PC-3 (cell line): ENCODE results near the gene NAV2. TPM values are rescaled to one million over a fixed set of nuclear protein-coding genes. Genes with fewer than 3 reads are reported as not detected.

Source experiments
- ATAC-seq: fragments of 200-7000 bp; cut with Tn5 transposase; 2 replicates; pipeline ENCODE4 v1.9.1; 2020; ENCODE audit warnings: mild to moderate bottlenecking, moderate library complexity
- BruUV-seq: library from RNA; stranded (reverse); fragments of 400-500 nt; replicated peaks from 2 replicates; lab custom pipeline; 2021; lab: Mats Ljungman, UMichigan
- CTCF ChIA-PET: fragments of 300-600 bp; sonication (Branson Sonifier 250); formaldehyde crosslinking; loops from one replicate; lab custom pipeline; 2022; ENCODE audit warnings: antibody characterized with exemption; lab: Charles Lee
- POLR2A ChIA-PET: fragments of 300-600 bp; sonication (Branson Sonifier 250); formaldehyde crosslinking; loops from one replicate; lab custom pipeline; 2022; ENCODE audit warnings: antibody characterized with exemption; ENCODE audit not compliant: unreplicated experiment; lab: Charles Lee
- DNase-seq: peaks from one replicate; pipeline ENCODE4 v3.0.0-alpha.2; 2015
- H2AFZ ChIP-seq: fragments of 300-600 bp; sonication (generic); 2 replicates; pipeline ENCODE4 v1.6.0; 2016; ENCODE audit warnings: antibody characterized with exemption, low read length
- H3F3A ChIP-seq: fragments of 300-600 bp; sonication (generic); one replicate; pipeline ENCODE4 v1.6.0; 2017; ENCODE audit warnings: antibody characterized with exemption, low read length, control low read depth, mild to moderate bottlenecking; ENCODE audit not compliant: unreplicated experiment
- H3K27ac ChIP-seq: fragments of 300-600 bp; sonication (generic); 2 replicates; pipeline ENCODE4 v1.5.1; 2016; ENCODE audit warnings: mild to moderate bottlenecking, low read length
- H3K27me3 ChIP-seq: fragments of 300-600 bp; sonication (generic); 2 replicates; pipeline ENCODE4 v1.6.1; 2016; ENCODE audit warnings: low read length, mixed read lengths
- H3K36me3 ChIP-seq: fragments of 300-600 bp; sonication (generic); 2 replicates; pipeline ENCODE4 v1.6.1; 2016; ENCODE audit warnings: low read depth, mixed run types, low read length, mixed read lengths
- H3K4me1 ChIP-seq: fragments of 300-600 bp; sonication (generic); 2 replicates; pipeline ENCODE4 v1.5.1; 2016; ENCODE audit warnings: low read length; ENCODE audit not compliant: insufficient read depth
- H3K4me2 ChIP-seq: fragments of 300-600 bp; sonication (generic); 2 replicates; pipeline ENCODE4 v1.6.0; 2016; ENCODE audit warnings: low read length
- H3K4me3 ChIP-seq: fragments of 300-600 bp; sonication (generic); 2 replicates; pipeline ENCODE4 v1.5.1; 2016; ENCODE audit warnings: mild to moderate bottlenecking, low read length, mixed read lengths
- H3K79me2 ChIP-seq: fragments of 300-600 bp; sonication (generic); 2 replicates; pipeline ENCODE4 v1.6.1; 2017; ENCODE audit warnings: low read length, mixed read lengths
- H3K9ac ChIP-seq: fragments of 300-600 bp; sonication (generic); 2 replicates; pipeline ENCODE4 v1.6.0; 2016; ENCODE audit warnings: mild to moderate bottlenecking, low read length
- H3K9me2 ChIP-seq: fragments of 300-600 bp; sonication (generic); replicated peaks from 2 replicates; pipeline ENCODE4 v1.6.1; 2016; ENCODE audit warnings: mixed run types, low read length, mixed read lengths
- H3K9me3 ChIP-seq: fragments of 300-600 bp; sonication (generic); 2 replicates; pipeline ENCODE4 v1.6.1; 2016; ENCODE audit warnings: low read length, mixed read lengths
- H4K20me1 ChIP-seq: fragments of 300-600 bp; sonication (generic); 2 replicates; pipeline ENCODE4 v1.6.1; 2016; ENCODE audit warnings: low read length, mixed read lengths
- EZH2 ChIP-seq: fragments of 300-600 bp; sonication (generic); IDR thresholded peaks from one replicate; pipeline ENCODE4 v1.6.1; 2017; ENCODE audit warnings: antibody characterized with exemption, mild to moderate bottlenecking, low read length; ENCODE audit not compliant: unreplicated experiment
- EZH2phosphoT487 ChIP-seq: fragments of 300-600 bp; sonication (generic); IDR thresholded peaks from 2 replicates; pipeline ENCODE4 v1.6.1; 2018; ENCODE audit warnings: mild to moderate bottlenecking, antibody characterized with exemption, low read length, borderline replicate concordance
- intact Hi-C: fragments of 100-400 bp; cut with micrococcal nuclease; formaldehyde crosslinking; loops from 2 replicates; pipeline ENCODE4 v1.9.0; 2023
- total RNA-seq: library from RNA; depleted of rRNA; stranded (reverse); fragments of >200 nt; gene quantifications from 2 replicates; pipeline ENCODE4 v1.2.3, GENCODE V29; 2014
- TF ChIP-seq, protein P1 (sequence below): fragments of 300-600 bp; sonication (generic); conservative IDR thresholded peaks from 2 replicates; pipeline ENCODE4 v1.5.1; 2017; ENCODE audit warnings: antibody characterized with exemption, low read depth, mild to moderate bottlenecking, low read length

NAV2 gene
- total RNA-seq, 1 experiment from 2014 or later: 10.4 TPM

DNA sequence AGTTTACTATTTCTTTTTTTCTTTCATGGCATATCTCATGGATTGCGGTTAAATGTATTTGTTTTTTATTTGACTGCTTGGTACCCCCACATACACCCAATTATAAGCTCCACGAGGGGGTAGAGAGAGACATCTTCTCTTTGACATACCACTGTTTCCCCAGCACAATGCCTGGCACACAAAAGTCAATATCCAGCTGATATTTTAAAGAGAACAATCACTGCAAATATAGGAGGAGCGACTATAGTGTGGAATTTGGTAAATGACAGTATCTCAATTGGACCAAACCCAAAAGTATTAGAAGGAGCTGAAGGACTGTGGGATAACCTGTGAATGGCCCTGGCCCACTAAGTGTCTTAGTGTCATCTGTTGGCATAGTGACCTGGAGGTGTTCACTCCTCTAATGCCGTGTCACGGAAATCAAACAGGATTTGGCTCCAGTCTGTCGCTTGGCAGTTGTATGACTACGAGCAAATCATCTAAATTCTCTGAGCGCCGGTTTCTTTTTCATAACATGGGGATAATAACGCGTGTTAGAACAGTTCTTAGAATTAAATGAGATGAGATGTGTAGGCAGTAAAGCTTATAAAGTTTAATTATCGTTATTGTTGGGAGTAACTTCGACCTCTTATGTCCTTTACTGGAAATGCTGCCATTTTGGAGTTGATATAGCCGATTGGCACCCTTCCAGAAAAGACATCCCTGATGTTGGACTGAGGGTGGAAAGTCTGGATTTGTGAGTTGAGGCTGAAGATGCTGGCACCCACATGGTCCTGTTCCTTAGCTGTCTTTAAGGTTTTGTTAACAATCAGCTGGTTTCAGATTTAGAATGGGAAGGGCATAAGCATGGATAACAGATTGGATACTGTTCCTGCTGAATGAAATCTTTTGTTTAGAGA, 303.1 kb downstream of the NAV2 start:
- no peaks in the 10 kb centered on the region for H3F3A ChIP-seq
- H3K4me3 ChIP-seq: no peak overlapping the region
- peaks cover 16% of the 10 kb centered on the region for H3K4me1 ChIP-seq
- ChIA-PET CTCF (no interaction called here), POLR2A (no interaction called here)
- no peaks in the 10 kb centered on the region for H3K9me3 ChIP-seq
- no peaks in the 10 kb centered on the region for H3K36me3 ChIP-seq
- H4K20me1 ChIP-seq: no peaks in the 10 kb centered on the region; the same call in 1 of the 2 replicates
- no peak overlapping the region for H3K4me2 ChIP-seq
- H3K27me3 ChIP-seq: no peaks in the 10 kb centered on the region
- DNase-seq: no peak
- no peak for TF ChIP-seq EZH2phosphoT487
- TF ChIP-seq EZH2: no peak
- TF ChIP-seq, protein P1, sequence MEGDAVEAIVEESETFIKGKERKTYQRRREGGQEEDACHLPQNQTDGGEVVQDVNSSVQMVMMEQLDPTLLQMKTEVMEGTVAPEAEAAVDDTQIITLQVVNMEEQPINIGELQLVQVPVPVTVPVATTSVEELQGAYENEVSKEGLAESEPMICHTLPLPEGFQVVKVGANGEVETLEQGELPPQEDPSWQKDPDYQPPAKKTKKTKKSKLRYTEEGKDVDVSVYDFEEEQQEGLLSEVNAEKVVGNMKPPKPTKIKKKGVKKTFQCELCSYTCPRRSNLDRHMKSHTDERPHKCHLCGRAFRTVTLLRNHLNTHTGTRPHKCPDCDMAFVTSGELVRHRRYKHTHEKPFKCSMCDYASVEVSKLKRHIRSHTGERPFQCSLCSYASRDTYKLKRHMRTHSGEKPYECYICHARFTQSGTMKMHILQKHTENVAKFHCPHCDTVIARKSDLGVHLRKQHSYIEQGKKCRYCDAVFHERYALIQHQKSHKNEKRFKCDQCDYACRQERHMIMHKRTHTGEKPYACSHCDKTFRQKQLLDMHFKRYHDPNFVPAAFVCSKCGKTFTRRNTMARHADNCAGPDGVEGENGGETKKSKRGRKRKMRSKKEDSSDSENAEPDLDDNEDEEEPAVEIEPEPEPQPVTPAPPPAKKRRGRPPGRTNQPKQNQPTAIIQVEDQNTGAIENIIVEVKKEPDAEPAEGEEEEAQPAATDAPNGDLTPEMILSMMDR: no peak
- no TSS peak for BruUV-seq
- no peak for ATAC-seq
- no peak overlapping the region for H2AFZ ChIP-seq
- intact Hi-C loops: no loop called here
- no peak overlapping the region for H3K9ac ChIP-seq
- H3K79me2 ChIP-seq: no peaks in the 10 kb centered on the region
- no peaks in the 10 kb centered on the region for H3K9me2 ChIP-seq
- no peak overlapping the region for H3K27ac ChIP-seq

- no peaks in the 10 kb centered on the region for H3K9me3 ChIP-seq
- H3K4me2 ChIP-seq: no peak overlapping the region
- intact Hi-C loops: no loop called here
- DNase-seq: no peak
- POLR2A ChIA-PET: no interaction called here
- H3K27ac ChIP-seq: no peak overlapping the region
- H3K27me3 ChIP-seq: no peaks in the 10 kb centered on the region
- H3K4me1 ChIP-seq: peaks cover 23% of the 10 kb centered on the region
- no peaks in the 10 kb centered on the region for H3K9me2 ChIP-seq
- H3K79me2 ChIP-seq: no peaks in the 10 kb centered on the region
- ATAC-seq: no peak
- H3K36me3 ChIP-seq: no peaks in the 10 kb centered on the region
- H3K9ac ChIP-seq: no peak overlapping the region
- H3K4me3 ChIP-seq: no peak overlapping the region
- no TSS peak for BruUV-seq
- no peaks in the 10 kb centered on the region; the same call in 1 of the 2 replicates for H4K20me1 ChIP-seq
- H2AFZ ChIP-seq: no peak overlapping the region
- CTCF ChIA-PET: no interaction called here
- H3F3A ChIP-seq: no peaks in the 10 kb centered on the region
- no peak for TF ChIP-seq EZH2phosphoT487
- TF ChIP-seq EZH2: no peak
- TF ChIP-seq, protein P1: no peak
Measured at GRCh38 chr11:20016526-20016925, 303.9 kb downstream of the NAV2 start.

DNA sequence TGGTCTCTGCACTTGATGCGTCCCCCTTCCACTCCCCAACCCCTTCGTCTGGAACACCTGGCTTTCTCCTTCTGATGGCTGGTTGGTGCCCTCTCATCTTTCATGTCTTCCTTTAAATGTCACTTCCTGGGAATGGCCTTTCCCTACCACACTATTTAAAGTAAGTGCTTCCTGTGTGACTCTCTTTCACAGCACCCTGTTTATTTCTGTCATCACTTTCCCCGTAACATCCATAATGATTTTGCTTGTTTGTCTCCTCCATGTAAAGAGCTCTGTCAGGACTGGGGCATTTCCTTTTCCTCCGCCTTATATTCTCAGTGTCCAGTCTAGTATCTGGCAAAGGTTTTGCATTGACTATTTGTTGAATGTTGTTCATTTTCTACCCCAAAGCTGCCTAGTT, 304.7 kb downstream of the NAV2 start:
- H3K9ac ChIP-seq: no peak overlapping the region
- no peak overlapping the region for H3K4me3 ChIP-seq
- ChIA-PET CTCF (no interaction called here), POLR2A (no interaction called here)
- no peaks in the 10 kb centered on the region for H3K9me3 ChIP-seq
- H3K4me1 ChIP-seq: peaks cover 31% of the 10 kb centered on the region
- H3K9me2 ChIP-seq: no peaks in the 10 kb centered on the region
- intact Hi-C loops: no loop called here
- no TSS peak for BruUV-seq
- H3K27ac ChIP-seq: no peak overlapping the region
- H3F3A ChIP-seq: no peaks in the 10 kb centered on the region
- no peak overlapping the region for H2AFZ ChIP-seq
- no peaks in the 10 kb centered on the region for H3K36me3 ChIP-seq
- H4K20me1 ChIP-seq: no peaks in the 10 kb centered on the region; the same call in 1 of the 2 replicates
- no peaks in the 10 kb centered on the region for H3K27me3 ChIP-seq
- DNase-seq (no peak), ATAC-seq (no peak)
- H3K79me2 ChIP-seq: no peaks in the 10 kb centered on the region
- no peak for TF ChIP-seq EZH2
- no peak for TF ChIP-seq EZH2phosphoT487
- TF ChIP-seq, protein P1: no peak
- no peak overlapping the region for H3K4me2 ChIP-seq
